IgD-negative memory B cell (primary cell): Measurements from ENCODE around the gene SORD. TPM values are rescaled to one million over a fixed set of nuclear protein-coding genes. Genes with fewer than 3 reads are reported as not detected.
"Not testable (repeated sequence)": the region's sequence is repeated elsewhere in the genome, so short reads cannot be mapped to it uniquely, and the experiment has no call there.

ENCODE experiments used
- H3K27ac Mint-ChIP-seq, 3 donors: one replicate each; pipeline ENCODE4 v1.8.0; 2020 to 2022; ENCODE audit warnings: mild to moderate bottlenecking in 3 of 3, mixed read lengths in 3 of 3, moderate library complexity in 1 of 3
- H3K27me3 Mint-ChIP-seq: one replicate; pipeline ENCODE4 v1.8.0; 2021; ENCODE audit warnings: mixed read lengths
- H3K36me3 Mint-ChIP-seq: one replicate; pipeline ENCODE4 v1.8.0; 2020; ENCODE audit warnings: mild to moderate bottlenecking, mixed read lengths
- H3K4me1 Mint-ChIP-seq, 3 donors: one replicate each; pipeline ENCODE4 v1.8.0; 2020 to 2022; ENCODE audit warnings: mixed read lengths in 3 of 3, mild to moderate bottlenecking in 1 of 3
- H3K4me3 Mint-ChIP-seq, 4 donors: one replicate each; pipeline ENCODE4 v1.8.0; 2020 to 2022; ENCODE audit warnings: mild to moderate bottlenecking in 4 of 4, mixed read lengths in 4 of 4, moderate library complexity in 3 of 4
- H3K9me3 Mint-ChIP-seq, 3 donors: one replicate each; pipeline ENCODE4 v1.8.0; 2020 to 2021; ENCODE audit warnings: mixed read lengths in 3 of 3, mild to moderate bottlenecking in 1 of 3
- polyA plus RNA-seq: library from polyadenylated mRNA; unstranded; fragments of 300-500 nt; fragmentation: Illumina TruSeq; gene quantifications from one replicate; pipeline ENCODE4 v1.2.3, GENCODE V29; 2021

The SORD gene
- polyA plus RNA-seq, 1 donor from 2014 or later, result 20.3 TPM

GRCh38 chr15:45073602-45074001, 50.6 kb downstream of the SORD start:
- not testable (repeated sequence) for H3K27me3 Mint-ChIP-seq, H3K27ac Mint-ChIP-seq, H3K9me3 Mint-ChIP-seq, H3K4me1 Mint-ChIP-seq, H3K4me3 Mint-ChIP-seq, H3K36me3 Mint-ChIP-seq

GRCh38 chr15:45075440-45076320, 52.7 kb downstream of the SORD start:
- H3K9me3 Mint-ChIP-seq, H3K4me1 Mint-ChIP-seq, H3K4me3 Mint-ChIP-seq, H3K27me3 Mint-ChIP-seq, H3K36me3 Mint-ChIP-seq, H3K27ac Mint-ChIP-seq: not testable (repeated sequence)

- not testable (repeated sequence) for H3K36me3 Mint-ChIP-seq, H3K27me3 Mint-ChIP-seq, H3K4me1 Mint-ChIP-seq, H3K4me3 Mint-ChIP-seq, H3K27ac Mint-ChIP-seq, H3K9me3 Mint-ChIP-seq
Measured at GRCh38 chr15:45077391-45077790, 54.4 kb downstream of the SORD start.

- H3K9me3 Mint-ChIP-seq, H3K4me1 Mint-ChIP-seq, H3K4me3 Mint-ChIP-seq, H3K27me3 Mint-ChIP-seq, H3K36me3 Mint-ChIP-seq, H3K27ac Mint-ChIP-seq: not testable (repeated sequence)
Measured at GRCh38 chr15:45079201-45079600, 56.2 kb downstream of the SORD start.

GRCh38 chr15:45079628-45080246, 56.7 kb downstream of the SORD start:
- not testable (repeated sequence) for H3K9me3 Mint-ChIP-seq, H3K4me1 Mint-ChIP-seq, H3K36me3 Mint-ChIP-seq, H3K4me3 Mint-ChIP-seq, H3K27me3 Mint-ChIP-seq, H3K27ac Mint-ChIP-seq

GRCh38 chr15:45080593-45080992, 57.6 kb downstream of the SORD start:
- not testable (repeated sequence) for H3K9me3 Mint-ChIP-seq, H3K27me3 Mint-ChIP-seq, H3K4me1 Mint-ChIP-seq, H3K36me3 Mint-ChIP-seq, H3K4me3 Mint-ChIP-seq
- peak overlapping the region in 1 of 3 donors; percentile 43 for H3K27ac Mint-ChIP-seq

- not testable (repeated sequence) for H3K27me3 Mint-ChIP-seq, H3K4me1 Mint-ChIP-seq, H3K36me3 Mint-ChIP-seq, H3K27ac Mint-ChIP-seq, H3K9me3 Mint-ChIP-seq, H3K4me3 Mint-ChIP-seq
Measured at GRCh38 chr15:45082412-45082811, 59.4 kb downstream of the SORD start.

- Mint-ChIP-seq H3K27ac (no peak overlapping the region), H3K27me3 (peaks cover 10% of the 10 kb centered on the region), H3K36me3 (no peaks in the 10 kb centered on the region), H3K4me1 (no peaks in the 10 kb centered on the region), H3K9me3 (no peaks in the 10 kb centered on the region), H3K4me3 (no peak overlapping the region)
Measured at GRCh38 chr15:45083223-45083622, 60.2 kb downstream of the SORD start.

- H3K4me3 Mint-ChIP-seq, result peak overlapping the region in 1 of 4 donors; percentile 0
- no peak overlapping the region for H3K27ac Mint-ChIP-seq
- H3K27me3 Mint-ChIP-seq, result peaks cover 12% of the 10 kb centered on the region
- no peaks in the 10 kb centered on the region for H3K36me3 Mint-ChIP-seq
- no peaks in the 10 kb centered on the region for H3K9me3 Mint-ChIP-seq
- H3K4me1 Mint-ChIP-seq, result no peaks in the 10 kb centered on the region
Measured at GRCh38 chr15:45084163-45084562, 61.2 kb downstream of the SORD start.

- peaks cover 28% of the 10 kb centered on the region for H3K27me3 Mint-ChIP-seq
- no peaks in the 10 kb centered on the region for H3K9me3 Mint-ChIP-seq
- H3K4me3 Mint-ChIP-seq, result no peak overlapping the region
- H3K27ac Mint-ChIP-seq, result no peak overlapping the region
- peaks cover 2% of the 10 kb centered on the region for H3K36me3 Mint-ChIP-seq
- peaks cover 0 to 2% (median 0%) of the 10 kb centered on the region in 3 donors for H3K4me1 Mint-ChIP-seq
Measured at GRCh38 chr15:45087513-45087912, 64.5 kb downstream of the SORD start.

GRCh38 chr15:45088801-45089711, 66.1 kb downstream of the SORD start:
- H3K27me3 Mint-ChIP-seq, result peaks cover 32% of the 10 kb centered on the region
- no peaks in the 10 kb centered on the region for H3K9me3 Mint-ChIP-seq
- H3K4me1 Mint-ChIP-seq, result peaks cover 0 to 2% (median 0%) of the 10 kb centered on the region in 3 donors
- peaks cover 2% of the 10 kb centered on the region for H3K36me3 Mint-ChIP-seq
- H3K27ac Mint-ChIP-seq, result no peak overlapping the region
- no peak overlapping the region for H3K4me3 Mint-ChIP-seq

GRCh38 chr15:45089712-45090373, 66.8 kb downstream of the SORD start:
- no peaks in the 10 kb centered on the region for H3K9me3 Mint-ChIP-seq
- peaks cover 0 to 2% (median 0%) of the 10 kb centered on the region in 3 donors for H3K4me1 Mint-ChIP-seq

GRCh38 chr15:45091161-45091560, 68.2 kb downstream of the SORD start:
- H3K27ac Mint-ChIP-seq, result no peak overlapping the region
- no peaks in the 10 kb centered on the region for H3K9me3 Mint-ChIP-seq
- peaks cover 2% of the 10 kb centered on the region for H3K36me3 Mint-ChIP-seq
- H3K4me1 Mint-ChIP-seq, result peaks cover 0 to 2% (median 0%) of the 10 kb centered on the region in 3 donors
- H3K4me3 Mint-ChIP-seq, result no peak overlapping the region
- peaks cover 22% of the 10 kb centered on the region for H3K27me3 Mint-ChIP-seq

More at GRCh38 chr15:45089712-45090373, 66.8 kb downstream of the SORD start:
- peaks cover 2% of the 10 kb centered on the region for H3K36me3 Mint-ChIP-seq
- H3K4me3 Mint-ChIP-seq, result no peak overlapping the region
- H3K27ac Mint-ChIP-seq, result no peak overlapping the region
- H3K27me3 Mint-ChIP-seq, result peaks cover 28% of the 10 kb centered on the region

GRCh38 chr15:45091576-45091975, 68.6 kb downstream of the SORD start:
- H3K4me1 Mint-ChIP-seq, result peaks cover 0 to 2% (median 0%) of the 10 kb centered on the region in 3 donors
- H3K9me3 Mint-ChIP-seq, result no peaks in the 10 kb centered on the region
- peaks cover 2% of the 10 kb centered on the region for H3K36me3 Mint-ChIP-seq
- H3K27me3 Mint-ChIP-seq, result peaks cover 22% of the 10 kb centered on the region
- H3K4me3 Mint-ChIP-seq, result no peak overlapping the region
- no peak overlapping the region for H3K27ac Mint-ChIP-seq

- Mint-ChIP-seq H3K27me3 (peaks cover 22% of the 10 kb centered on the region), H3K27ac (no peak overlapping the region), H3K4me3 (no peak overlapping the region), H3K9me3 (no peaks in the 10 kb centered on the region), H3K36me3 (peaks cover 2% of the 10 kb centered on the region), H3K4me1 (peaks cover 0 to 2% (median 0%) of the 10 kb centered on the region in 3 donors)
Measured at GRCh38 chr15:45093013-45093412, 70.0 kb downstream of the SORD start.
